ENCODE measurements around the gene CLIC3. TPM values are rescaled to one million over a fixed set of nuclear protein-coding genes. Genes with fewer than 3 reads are reported as not detected.

The CLIC3 gene
- total RNA-seq, 1 experiment from 2014 or later, result not detected

GRCh38 chr9:136964833-136965422 is 31.4 kb downstream of the CLIC3 start:
- no peak overlapping the region for H3K4me2 ChIP-seq (ENCODE audit: low read depth, low read length, poor library complexity, severe bottlenecking)
- H3K27ac ChIP-seq (ENCODE audit: low read length), result no peak overlapping the region
- H3K27me3 ChIP-seq (ENCODE audit: low read length), result no peaks in the 10 kb centered on the region
- no peak overlapping the region for H2AFZ ChIP-seq (ENCODE audit: low read length)
- no peaks in the 10 kb centered on the region for H3K9me3 ChIP-seq (ENCODE audit: low read length)
- H3K36me3 ChIP-seq (ENCODE audit: insufficient read depth, low read length), result no peaks in the 10 kb centered on the region
- no peaks in the 10 kb centered on the region for H3K79me2 ChIP-seq (ENCODE audit: low read length)
- no peak overlapping the region for H3K4me3 ChIP-seq (ENCODE audit: low read length)
- no peak overlapping the region for H3K9ac ChIP-seq (ENCODE audit: low read length)
- no peak for DNase-seq
- H3K9me2 ChIP-seq (replicated peaks; ENCODE audit: insufficient read depth, low read length), result no peaks in the 10 kb centered on the region
- H4K20me1 ChIP-seq (ENCODE audit: insufficient read depth, low read depth, low read length), result 0 out of 2 replicates have a peak, but pooled peaks cover 3% of the 10 kb centered on the region
- no peaks in the 10 kb centered on the region for H3K4me1 ChIP-seq (ENCODE audit: low read length)

GRCh38 chr9:136964171-136964689 is 32.1 kb downstream of the CLIC3 start:
- Histone ChIP-seq H3K4me2 (ENCODE audit: low read depth, low read length, poor library complexity, severe bottlenecking) (no peak overlapping the region), H3K79me2 (ENCODE audit: low read length) (no peaks in the 10 kb centered on the region), H3K9me2 (replicated peaks; ENCODE audit: insufficient read depth, low read length) (no peaks in the 10 kb centered on the region), H3K4me3 (ENCODE audit: low read length) (no peak overlapping the region), H3K27me3 (ENCODE audit: low read length) (no peaks in the 10 kb centered on the region), H3K4me1 (ENCODE audit: low read length) (no peaks in the 10 kb centered on the region), H3K27ac (ENCODE audit: low read length) (no peak overlapping the region), H3K9me3 (ENCODE audit: low read length) (no peaks in the 10 kb centered on the region), H3K9ac (ENCODE audit: low read length) (no peak overlapping the region), H4K20me1 (ENCODE audit: insufficient read depth, low read depth, low read length) (0 out of 2 replicates have a peak, but pooled peaks cover 3% of the 10 kb centered on the region), H2AFZ (ENCODE audit: low read length) (no peak overlapping the region), H3K36me3 (ENCODE audit: insufficient read depth, low read length) (no peaks in the 10 kb centered on the region)
- no peak for DNase-seq

DNA sequence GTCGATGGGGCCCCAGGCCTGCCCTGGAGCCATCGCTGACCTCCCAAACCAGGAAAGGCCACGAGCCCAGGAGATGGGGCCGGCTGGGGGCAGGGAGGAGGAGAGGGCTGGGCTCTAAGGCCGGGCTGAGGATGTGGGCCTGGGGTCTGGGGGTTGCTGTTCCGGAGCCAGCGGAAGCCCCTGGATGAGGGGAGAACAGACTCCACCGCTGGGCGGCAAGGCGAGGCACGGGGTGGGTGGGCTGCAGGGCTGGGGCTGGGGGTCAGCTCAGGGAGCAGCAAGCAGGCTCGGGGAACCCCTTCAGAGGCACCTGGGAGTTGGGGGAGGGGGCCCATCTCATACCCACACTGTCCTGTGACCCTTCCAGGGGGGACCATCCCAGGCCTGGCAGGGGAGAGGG is 32.6 kb downstream of the CLIC3 start:
- Histone ChIP-seq H3K27me3 (ENCODE audit: low read length) (no peaks in the 10 kb centered on the region), H3K27ac (ENCODE audit: low read length) (no peak overlapping the region), H3K9me3 (ENCODE audit: low read length) (no peaks in the 10 kb centered on the region), H3K9me2 (replicated peaks; ENCODE audit: insufficient read depth, low read length) (no peaks in the 10 kb centered on the region), H3K4me3 (ENCODE audit: low read length) (no peak overlapping the region), H3K4me1 (ENCODE audit: low read length) (no peaks in the 10 kb centered on the region), H4K20me1 (ENCODE audit: insufficient read depth, low read depth, low read length) (0 out of 2 replicates have a peak, but pooled peaks cover 3% of the 10 kb centered on the region), H3K36me3 (ENCODE audit: insufficient read depth, low read length) (no peaks in the 10 kb centered on the region), H3K9ac (ENCODE audit: low read length) (no peak overlapping the region), H2AFZ (ENCODE audit: low read length) (no peak overlapping the region), H3K79me2 (ENCODE audit: low read length) (no peaks in the 10 kb centered on the region), H3K4me2 (ENCODE audit: low read depth, low read length, poor library complexity, severe bottlenecking) (no peak overlapping the region)
- DNase-seq, result no peak

GRCh38 chr9:136963341-136963740 is 33.0 kb downstream of the CLIC3 start:
- no peak overlapping the region for H2AFZ ChIP-seq (ENCODE audit: low read length)
- no peaks in the 10 kb centered on the region for H3K4me1 ChIP-seq (ENCODE audit: low read length)
- no peaks in the 10 kb centered on the region for H3K9me3 ChIP-seq (ENCODE audit: low read length)
- no peak overlapping the region for H3K4me3 ChIP-seq (ENCODE audit: low read length)
- no peaks in the 10 kb centered on the region for H3K9me2 ChIP-seq (replicated peaks; ENCODE audit: insufficient read depth, low read length)
- no peaks in the 10 kb centered on the region for H3K36me3 ChIP-seq (ENCODE audit: insufficient read depth, low read length)
- no peak for DNase-seq
- no peak overlapping the region for H3K27ac ChIP-seq (ENCODE audit: low read length)
- H3K4me2 ChIP-seq (ENCODE audit: low read depth, low read length, poor library complexity, severe bottlenecking), result no peak overlapping the region
- no peak overlapping the region for H3K9ac ChIP-seq (ENCODE audit: low read length)
- 0 out of 2 replicates have a peak, but pooled peaks cover 3% of the 10 kb centered on the region for H4K20me1 ChIP-seq (ENCODE audit: insufficient read depth, low read depth, low read length)
- no peaks in the 10 kb centered on the region for H3K79me2 ChIP-seq (ENCODE audit: low read length)
- no peaks in the 10 kb centered on the region for H3K27me3 ChIP-seq (ENCODE audit: low read length)

DNA sequence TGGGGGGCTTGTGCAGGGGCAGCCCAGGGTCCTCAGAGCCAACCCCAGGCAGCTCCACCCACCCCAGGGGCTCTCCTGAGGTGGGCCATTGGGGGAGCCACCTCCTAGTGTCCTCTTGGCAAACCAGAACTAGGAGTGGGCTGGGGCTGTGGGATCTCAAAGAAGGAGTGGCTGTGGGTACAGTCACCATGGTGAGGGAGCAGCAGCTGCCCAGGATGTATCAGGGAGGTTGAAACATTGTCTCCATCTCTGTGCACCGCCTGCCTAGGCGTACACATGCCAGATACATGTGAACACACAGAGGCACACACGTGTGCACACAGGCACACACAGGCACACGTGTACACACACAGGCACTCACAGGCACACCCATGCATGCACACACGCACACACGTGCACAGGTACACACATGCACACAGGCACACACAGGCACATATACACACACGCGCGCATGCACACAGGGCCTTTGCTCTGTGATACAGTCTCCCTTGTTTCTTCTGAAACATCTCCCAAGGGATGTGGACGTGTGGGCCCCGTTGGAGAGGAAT is 33.6 kb downstream of the CLIC3 start:
- Histone ChIP-seq H3K27me3 (ENCODE audit: low read length) (no peaks in the 10 kb centered on the region), H3K36me3 (ENCODE audit: insufficient read depth, low read length) (no peaks in the 10 kb centered on the region), H3K9me3 (ENCODE audit: low read length) (no peaks in the 10 kb centered on the region), H3K9ac (ENCODE audit: low read length) (no peak overlapping the region), H3K9me2 (replicated peaks; ENCODE audit: insufficient read depth, low read length) (no peaks in the 10 kb centered on the region), H3K4me3 (ENCODE audit: low read length) (no peak overlapping the region), H3K4me2 (ENCODE audit: low read depth, low read length, poor library complexity, severe bottlenecking) (no peak overlapping the region), H4K20me1 (ENCODE audit: insufficient read depth, low read depth, low read length) (0 out of 2 replicates have a peak, but pooled peaks cover 3% of the 10 kb centered on the region), H3K27ac (ENCODE audit: low read length) (no peak overlapping the region), H3K4me1 (ENCODE audit: low read length) (no peaks in the 10 kb centered on the region), H2AFZ (ENCODE audit: low read length) (no peak overlapping the region), H3K79me2 (ENCODE audit: low read length) (no peaks in the 10 kb centered on the region)
- DNase-seq, result no peak

DNA sequence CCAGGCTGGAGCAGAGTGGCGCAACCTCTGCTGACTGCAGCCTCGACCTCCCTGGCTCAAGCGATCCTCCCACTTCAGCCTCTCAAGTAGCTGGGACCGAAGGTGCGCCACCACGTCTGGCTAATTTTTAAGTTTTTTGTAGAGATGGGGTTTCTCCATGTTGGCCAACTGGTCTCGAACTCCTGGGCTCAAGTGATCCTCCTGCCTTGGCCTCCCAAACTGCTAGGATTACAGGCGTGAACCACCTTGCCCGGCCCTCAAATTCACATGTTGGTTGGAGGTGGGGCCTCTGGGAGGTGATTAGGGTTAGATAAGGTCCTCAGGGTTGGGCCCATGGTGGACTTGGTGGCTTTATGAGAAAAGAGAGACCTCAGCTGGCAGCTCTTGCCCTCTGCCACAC is 34.2 kb downstream of the CLIC3 start:
- Histone ChIP-seq H3K27ac (ENCODE audit: low read length) (no peak overlapping the region), H3K4me2 (ENCODE audit: low read depth, low read length, poor library complexity, severe bottlenecking) (no peak overlapping the region), H2AFZ (ENCODE audit: low read length) (no peak overlapping the region), H3K36me3 (ENCODE audit: insufficient read depth, low read length) (no peaks in the 10 kb centered on the region), H3K9ac (ENCODE audit: low read length) (no peak overlapping the region), H3K27me3 (ENCODE audit: low read length) (no peaks in the 10 kb centered on the region), H3K4me3 (ENCODE audit: low read length) (no peak overlapping the region), H3K4me1 (ENCODE audit: low read length) (no peaks in the 10 kb centered on the region), H3K9me2 (replicated peaks; ENCODE audit: insufficient read depth, low read length) (no peaks in the 10 kb centered on the region), H4K20me1 (ENCODE audit: insufficient read depth, low read depth, low read length) (0 out of 2 replicates have a peak, but pooled peaks cover 3% of the 10 kb centered on the region), H3K79me2 (ENCODE audit: low read length) (no peaks in the 10 kb centered on the region), H3K9me3 (ENCODE audit: low read length) (no peaks in the 10 kb centered on the region)
- DNase-seq, result no peak

GRCh38 chr9:136961279-136962065 is 34.9 kb downstream of the CLIC3 start:
- no peak overlapping the region for H3K4me3 ChIP-seq (ENCODE audit: low read length)
- H3K36me3 ChIP-seq (ENCODE audit: insufficient read depth, low read length), result no peaks in the 10 kb centered on the region
- 0 out of 2 replicates have a peak, but pooled peaks cover 3% of the 10 kb centered on the region for H4K20me1 ChIP-seq (ENCODE audit: insufficient read depth, low read depth, low read length)
- H2AFZ ChIP-seq (ENCODE audit: low read length), result no peak overlapping the region
- no peaks in the 10 kb centered on the region for H3K4me1 ChIP-seq (ENCODE audit: low read length)
- H3K9ac ChIP-seq (ENCODE audit: low read length), result no peak overlapping the region
- H3K27me3 ChIP-seq (ENCODE audit: low read length), result no peaks in the 10 kb centered on the region
- H3K27ac ChIP-seq (ENCODE audit: low read length), result no peak overlapping the region
- H3K9me2 ChIP-seq (replicated peaks; ENCODE audit: insufficient read depth, low read length), result no peaks in the 10 kb centered on the region
- DNase-seq, result no peak
- H3K4me2 ChIP-seq (ENCODE audit: low read depth, low read length, poor library complexity, severe bottlenecking), result no peak overlapping the region
- no peaks in the 10 kb centered on the region for H3K9me3 ChIP-seq (ENCODE audit: low read length)
- no peaks in the 10 kb centered on the region for H3K79me2 ChIP-seq (ENCODE audit: low read length)

DNA sequence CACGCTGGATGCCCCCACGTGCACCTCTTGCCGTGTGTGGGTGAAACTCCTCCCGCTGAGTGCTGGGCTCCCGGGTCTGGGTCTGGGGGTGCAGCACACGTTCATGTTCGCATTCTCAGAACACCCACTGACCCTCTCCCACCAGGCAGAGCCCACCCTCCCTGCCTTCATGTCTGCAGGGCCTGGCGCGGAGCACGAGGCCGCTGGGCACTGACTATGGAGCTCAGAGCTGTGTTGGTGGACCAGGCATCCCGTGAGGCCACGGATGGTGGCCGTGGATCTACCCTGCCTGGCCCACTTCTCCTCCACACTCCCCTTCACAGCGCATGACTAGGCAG is 35.5 kb downstream of the CLIC3 start:
- no peak overlapping the region for H3K4me2 ChIP-seq (ENCODE audit: low read depth, low read length, poor library complexity, severe bottlenecking)
- H2AFZ ChIP-seq (ENCODE audit: low read length), result no peak overlapping the region
- no peaks in the 10 kb centered on the region for H3K4me1 ChIP-seq (ENCODE audit: low read length)
- H3K79me2 ChIP-seq (ENCODE audit: low read length), result no peaks in the 10 kb centered on the region
- 0 out of 2 replicates have a peak, but pooled peaks cover 3% of the 10 kb centered on the region for H4K20me1 ChIP-seq (ENCODE audit: insufficient read depth, low read depth, low read length)
- no peak overlapping the region for H3K9ac ChIP-seq (ENCODE audit: low read length)
- no peaks in the 10 kb centered on the region for H3K9me2 ChIP-seq (replicated peaks; ENCODE audit: insufficient read depth, low read length)
- DNase-seq, result no peak
- H3K36me3 ChIP-seq (ENCODE audit: insufficient read depth, low read length), result no peaks in the 10 kb centered on the region
- H3K27me3 ChIP-seq (ENCODE audit: low read length), result no peaks in the 10 kb centered on the region
- no peak overlapping the region for H3K4me3 ChIP-seq (ENCODE audit: low read length)
- no peaks in the 10 kb centered on the region for H3K9me3 ChIP-seq (ENCODE audit: low read length)
- H3K27ac ChIP-seq (ENCODE audit: low read length), result no peak overlapping the region
